ENCODE measurements around the gene PNPLA2. TPM values are rescaled to one million over a fixed set of nuclear protein-coding genes. Genes with fewer than 3 reads are reported as not detected.
A peak's percentile ranks its signal among the peaks of the same experiment; 100 is the strongest.

The PNPLA2 gene
- total and polyA plus RNA-seq, 2 of the 8 experiments (the other 6 are each of a cell fraction or from before 2014, with no cell fraction given): 30.9 to 62.1 TPM

DNA sequence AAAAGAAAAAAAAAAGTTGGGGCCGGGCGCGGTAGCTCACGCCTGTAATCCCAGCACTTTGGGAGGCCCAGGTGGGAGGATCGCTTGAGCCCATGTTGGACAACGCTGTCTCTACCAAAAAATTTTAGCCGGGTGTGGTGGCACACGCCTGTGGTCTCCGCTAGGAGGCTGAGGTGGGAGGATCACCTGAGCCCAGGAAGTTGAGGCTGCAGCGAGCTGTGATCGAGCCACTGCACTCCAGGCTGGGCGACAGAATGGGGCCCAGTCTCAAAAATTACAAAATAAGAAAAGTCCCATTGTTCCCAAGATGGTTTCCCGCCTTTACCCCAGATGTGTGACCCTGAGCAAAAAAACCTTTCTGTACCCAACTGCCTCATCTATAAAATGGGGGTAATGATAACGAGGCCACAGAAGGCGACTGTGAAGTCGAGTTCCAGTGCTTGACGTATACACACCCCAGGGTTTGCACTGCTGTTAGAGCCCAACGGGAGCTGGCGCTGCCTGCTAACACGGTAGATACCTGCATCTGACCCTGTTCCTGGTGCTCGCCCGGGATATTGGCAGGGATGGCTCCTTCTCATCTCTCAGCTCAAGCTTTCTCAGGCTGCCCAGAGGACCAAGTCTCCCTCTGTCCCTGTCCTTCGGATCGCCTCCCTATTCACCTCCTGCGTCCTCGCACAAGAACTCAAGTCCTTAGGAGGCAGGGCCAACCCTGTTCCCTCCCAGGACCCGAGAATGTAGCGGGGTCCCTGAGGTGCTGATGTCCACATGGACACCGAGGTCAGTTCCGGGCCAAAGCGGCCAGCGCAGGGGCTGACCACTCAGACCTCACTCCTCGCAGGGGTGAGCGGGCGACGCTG, 10.1 kb upstream of the PNPLA2 start:
- H3K23ac ChIP-seq (ENCODE audit: insufficient read length): no peak overlapping the region
- H3K9me3 ChIP-seq (ENCODE audit: insufficient read depth in 2 of 2, low read depth in 1 of 2, low read length in 1 of 2): no peaks in the 10 kb centered on the region
- peaks cover 4 to 17% (median 7%) of the 10 kb centered on the region in 4 experiments; a peak in 6 of 7 replicates for H3K4me1 ChIP-seq (replicated peaks in 1 of 4; ENCODE audit: control insufficient read depth in 3 of 4, insufficient read depth in 4 of 4, low read length in 3 of 4)
- peak overlapping the region; percentile 57 for H3K56ac ChIP-seq (replicated peaks; ENCODE audit: insufficient read length, low read depth, low read length)
- H3K27ac ChIP-seq (ENCODE audit: low read depth, low read length): peak overlapping the region; percentile 99
- peak overlapping the region; percentile 20 for H4K5ac ChIP-seq (ENCODE audit: insufficient read length, low read depth, low read length)
- no peaks in the 10 kb centered on the region; a peak in 1 of 7 replicates for H3K27me3 ChIP-seq (replicated peaks in 1 of 4; ENCODE audit: control insufficient read depth in 3 of 4, extremely low read depth in 1 of 4, insufficient read depth in 3 of 4, low read length in 3 of 4)
- no peak for DNase-seq (ENCODE audit: low read depth in 1 of 2, low spot score in 2 of 2)
- POLR2A ChIA-PET (ENCODE audit: partially characterized antibody): interaction anchor here (0.5 to 53.0 kb wide), 18 partner anchors 10 to 514 kb away, joined by 3 to 1917 read pairs (median 4); partner anchors contain the start of genes CD151, CEND1, CRACR2B and GATD1
- H2BK5ac ChIP-seq (ENCODE audit: low read depth, low read length): peak overlapping the region; percentile 100
- peaks cover 16 to 29% (median 26%) of the 10 kb centered on the region in 4 experiments for H3K36me3 ChIP-seq (ENCODE audit: control insufficient read depth in 2 of 4, insufficient read depth in 4 of 4, low read length in 3 of 4)
- H2AFZ ChIP-seq (ENCODE audit: low read length): no peak overlapping the region
- peak overlapping the region; percentile 31; the same call in 1 of the 2 replicates for H2BK12ac ChIP-seq (ENCODE audit: low read depth, low read length)
- H2AK5ac ChIP-seq (ENCODE audit: low read depth, low read length): no peak overlapping the region; the same call in 1 of the 2 replicates
- H2BK15ac ChIP-seq (ENCODE audit: low read length): no peak overlapping the region
- H3K4me2 ChIP-seq (ENCODE audit: insufficient read depth in 1 of 2, low read depth in 2 of 2, low read length in 2 of 2): peak overlapping the region; percentile 91 to 92
- H2BK120ac ChIP-seq (replicated peaks; ENCODE audit: low read depth, low read length): no peak overlapping the region
- peaks cover 7 to 32% of the 10 kb centered on the region in 2 experiments; a peak in 3 of 4 replicates for H3K79me2 ChIP-seq (ENCODE audit: control insufficient read depth in 1 of 2, insufficient read depth in 2 of 2, low read length in 2 of 2)
- H3K23me2 ChIP-seq (ENCODE audit: low read depth, low read length): peaks cover 13% of the 10 kb centered on the region; the same call in 1 of the 2 replicates
- peaks cover 2% of the 10 kb centered on the region; the same call in 1 of the 2 replicates for H3K79me1 ChIP-seq (ENCODE audit: low read depth, low read length)
- peak overlapping the region; percentile 73 to 99 (median 93) for H3K9ac ChIP-seq (replicated peaks in 1 of 4; ENCODE audit: extremely low read depth in 1 of 4, low read depth in 3 of 4, low read length in 3 of 4)
- H4K20me1 ChIP-seq (replicated peaks in 1 of 2; ENCODE audit: control insufficient read depth in 1 of 2, insufficient read depth in 2 of 2, low read length in 2 of 2): peaks cover 10 to 24% of the 10 kb centered on the region in 2 experiments
- CTCF ChIA-PET (ENCODE audit: partially characterized antibody): interaction anchor here (0.6 to 1.6 kb wide), 2 partner anchors 21 to 46 kb away, joined by 3 to 5 read pairs; no protein-coding TSS in a partner anchor
- peak overlapping the region; percentile 66 to 100 (median 90) for H3K4me3 ChIP-seq (ENCODE audit: extremely low read depth in 1 of 4, insufficient read depth in 2 of 4, low read depth in 3 of 4, low read length in 4 of 4)
- TF ChIP-seq JUN (IDR thresholded peaks at IDR 0.05; ENCODE audit: low read depth, low read length) (no peak), HDAC2 (IDR thresholded peaks at IDR 0.05; ENCODE audit: borderline replicate concordance in 1 of 2, low read depth in 2 of 2, low read length in 2 of 2) (peak in 1 of 2 experiments; percentile 52; a peak in 1 of 4 replicates), SAP30 (IDR thresholded peaks at IDR 0.05; ENCODE audit: insufficient read depth, insufficient replicate concordance, low read length) (peak; percentile 77), SIRT6 (IDR thresholded peaks at IDR 0.05; ENCODE audit: low read length) (no peak), KDM1A (IDR thresholded peaks at IDR 0.05; ENCODE audit: borderline replicate concordance, low read length) (no peak)
- no peak for FAIRE-seq
- no peak overlapping the region for H2BK20ac ChIP-seq (ENCODE audit: low read length)
- H4K8ac ChIP-seq (ENCODE audit: extremely low read depth, insufficient read depth, low read length): peak overlapping the region; percentile 100; the same call in 1 of the 2 replicates
- peak overlapping the region; percentile 33; the same call in 1 of the 2 replicates for H3K18ac ChIP-seq (ENCODE audit: extremely low read depth, low read length)
- peak overlapping the region; percentile 48 for H4K91ac ChIP-seq (replicated peaks; ENCODE audit: insufficient read length, low read length)
- no peak overlapping the region for H3K4ac ChIP-seq (replicated peaks; ENCODE audit: insufficient read length, low read depth, low read length)
- 42% methylated on average over 36 of the region's 36 CpGs; no CpG with 5 or more reads in 1 of the 2 experiments for WGBS, 2 experiments (ENCODE audit: extremely low coverage in 1 of 2, insufficient coverage in 1 of 2, insufficient read length in 1 of 2, insufficient replicate concordance in 2 of 2, low coverage in 1 of 2, low lambda C conversion rate in 2 of 2, missing lambda C conversion rate in 1 of 2)
- H3K14ac ChIP-seq (ENCODE audit: insufficient read length): no peak overlapping the region

Data from H1 (cell line).